Epithelial cell of prostate (primary cell): ENCODE measurements around the gene PDCL2.

ENCODE experiments used
- DNase-seq: peaks from one replicate; pipeline ENCODE4 v3.0.0-alpha.2; 2011; ENCODE audit warnings: low read depth, low spot score
- H3K27ac ChIP-seq: fragments of 450-650 bp; 2 replicates; pipeline ENCODE4 v1.5.1; 2017; ENCODE audit warnings: mild to moderate bottlenecking

PDCL2 gene

GRCh38 chr4:55543858-55544257 is 48.2 kb downstream of the PDCL2 start:
- peak overlapping the region; percentile 96 for H3K27ac ChIP-seq
- DNase-seq: no peak

GRCh38 chr4:55540271-55540670 is 51.8 kb downstream of the PDCL2 start:
- no peak overlapping the region for H3K27ac ChIP-seq
- no peak for DNase-seq

DNA sequence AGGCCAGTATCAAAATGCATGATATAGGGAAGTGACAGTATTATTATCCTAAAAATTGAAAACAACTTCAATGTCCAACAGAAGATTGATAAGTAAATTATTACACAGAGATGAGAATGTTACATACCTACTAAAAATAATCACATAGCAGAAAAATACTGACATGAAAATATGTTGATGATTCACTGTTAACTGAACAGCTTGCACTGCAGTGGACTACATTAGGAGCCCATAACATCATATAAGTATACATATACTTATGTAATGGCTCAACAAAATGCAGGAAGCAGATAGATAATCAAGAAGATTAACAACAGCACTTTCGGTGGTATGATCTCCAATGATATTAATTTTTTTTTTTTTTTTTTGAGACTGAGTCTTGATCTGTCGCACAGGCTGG is 52.4 kb downstream of the PDCL2 start:
- H3K27ac ChIP-seq: no peak overlapping the region
- DNase-seq: no peak

GRCh38 chr4:55538531-55538930 is 53.5 kb downstream of the PDCL2 start:
- H3K27ac ChIP-seq: no peak overlapping the region
- no peak for DNase-seq

GRCh38 chr4:55534306-55534705 is 57.7 kb downstream of the PDCL2 start:
- H3K27ac ChIP-seq: no peak overlapping the region
- DNase-seq: no peak

GRCh38 chr4:55530691-55531090 is 61.4 kb downstream of the PDCL2 start:
- no peak for DNase-seq
- no peak overlapping the region for H3K27ac ChIP-seq

DNA sequence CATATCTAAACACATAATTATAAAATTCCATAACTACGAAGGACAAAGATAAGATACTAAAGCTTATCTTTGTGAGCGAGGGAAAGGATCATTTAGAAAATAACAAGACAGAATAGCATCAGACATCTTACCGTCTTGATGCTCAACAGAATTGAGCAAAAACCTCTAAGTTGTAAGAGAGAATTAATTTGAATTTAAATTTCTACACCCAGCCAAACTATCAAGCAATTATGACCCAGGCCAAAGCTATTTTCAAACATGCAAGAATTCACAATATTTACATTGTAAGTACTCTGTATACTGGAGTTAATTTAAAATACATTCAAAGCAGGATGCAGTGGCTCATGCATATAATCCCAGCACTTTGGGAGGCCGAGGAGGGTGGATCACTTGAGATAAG is 61.9 kb downstream of the PDCL2 start:
- H3K27ac ChIP-seq: no peak overlapping the region
- DNase-seq: no peak

GRCh38 chr4:55528491-55528890 is 63.6 kb downstream of the PDCL2 start:
- no peak overlapping the region for H3K27ac ChIP-seq
- no peak for DNase-seq

- no peak for DNase-seq
These were observed 67.0 kb downstream of the PDCL2 start for GRCh38 chr4:55524844-55525571.

DNA sequence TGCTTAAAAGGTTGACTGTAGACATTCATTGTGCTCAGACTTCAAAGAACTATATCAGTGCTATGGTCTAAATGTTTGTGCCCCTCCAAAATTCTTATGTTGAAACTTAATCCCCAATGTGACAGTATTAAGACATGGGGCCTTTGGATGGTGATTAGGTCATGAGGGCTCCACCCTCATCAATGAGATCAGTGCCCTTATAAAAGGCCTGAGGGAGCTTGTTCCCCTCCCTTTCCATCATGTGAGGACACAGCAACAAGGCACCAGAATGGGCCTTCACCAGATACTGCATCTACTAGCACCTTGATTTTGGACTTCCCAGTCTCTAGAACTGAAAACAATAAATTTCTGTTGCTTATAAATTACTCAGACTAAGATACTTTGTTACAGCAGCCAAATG is 73.6 kb downstream of the PDCL2 start:
- H3K27ac ChIP-seq: no peak overlapping the region
- no peak for DNase-seq

More at GRCh38 chr4:55524844-55525571, 67.0 kb downstream of the PDCL2 start:
- peak overlapping the region; percentile 66 for H3K27ac ChIP-seq

DNA sequence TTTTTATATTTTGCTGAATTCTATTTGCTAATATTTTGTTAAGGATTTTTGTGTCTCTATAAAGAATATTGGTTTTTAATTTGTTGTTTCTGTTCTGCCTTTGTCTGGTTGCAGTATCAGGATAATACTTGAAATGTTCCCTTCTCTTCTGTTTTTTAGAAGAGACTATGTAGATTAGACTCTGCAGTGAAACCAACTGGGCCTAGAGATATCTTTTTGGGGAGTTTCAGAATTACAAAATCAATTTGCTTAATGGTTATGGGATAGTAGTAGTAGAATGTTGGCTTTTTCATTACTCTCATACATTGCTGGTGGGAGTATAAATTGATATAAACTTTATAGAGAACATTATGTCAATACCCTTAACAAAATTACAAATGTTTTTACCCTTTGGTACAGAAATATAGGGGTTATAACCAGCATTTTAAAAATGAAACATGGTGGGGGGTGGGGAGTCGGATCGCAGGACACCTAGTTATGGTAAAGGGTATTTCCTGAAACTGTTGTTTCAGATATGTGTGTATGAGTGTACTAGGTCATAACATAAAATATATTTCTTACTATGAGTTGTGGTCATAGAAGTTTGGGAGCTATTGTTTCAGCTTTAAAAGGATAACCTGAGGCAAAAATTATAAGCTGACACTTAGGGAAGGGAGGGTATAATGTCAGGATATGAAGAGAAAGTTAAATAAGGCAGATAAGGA is 74.4 kb downstream of the PDCL2 start:
- no peak for DNase-seq
- no peak overlapping the region for H3K27ac ChIP-seq

DNA sequence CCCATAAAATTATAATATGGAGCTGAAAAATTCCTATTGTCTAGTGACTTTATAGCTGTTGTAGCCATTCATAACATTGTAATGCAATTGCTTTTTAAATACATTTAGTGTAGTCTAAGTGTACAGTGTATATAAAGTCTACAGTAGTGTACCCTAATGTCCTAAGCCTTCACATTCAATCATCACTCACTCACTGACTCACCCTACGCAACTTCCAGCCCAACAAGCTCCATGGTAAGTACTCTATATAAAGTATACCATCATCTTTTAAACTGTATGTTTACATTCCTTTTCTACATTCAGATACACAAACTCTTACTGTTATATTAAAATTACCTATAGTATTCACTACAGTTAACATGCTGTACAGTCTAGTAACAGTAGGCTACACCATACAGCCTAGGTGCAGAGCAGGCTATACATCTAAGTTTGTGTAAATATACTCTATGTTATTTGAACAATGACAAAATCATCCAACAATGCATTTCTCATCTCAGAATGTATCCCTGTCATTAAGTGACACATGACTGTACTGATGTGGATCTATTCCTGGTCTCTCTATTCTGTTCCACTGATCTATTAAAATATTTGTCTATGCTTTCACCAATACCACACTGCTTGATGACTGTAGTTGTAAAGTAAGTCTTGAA is 79.0 kb downstream of the PDCL2 start:
- no peak for DNase-seq
- peak overlapping the region; percentile 13 for H3K27ac ChIP-seq

DNA sequence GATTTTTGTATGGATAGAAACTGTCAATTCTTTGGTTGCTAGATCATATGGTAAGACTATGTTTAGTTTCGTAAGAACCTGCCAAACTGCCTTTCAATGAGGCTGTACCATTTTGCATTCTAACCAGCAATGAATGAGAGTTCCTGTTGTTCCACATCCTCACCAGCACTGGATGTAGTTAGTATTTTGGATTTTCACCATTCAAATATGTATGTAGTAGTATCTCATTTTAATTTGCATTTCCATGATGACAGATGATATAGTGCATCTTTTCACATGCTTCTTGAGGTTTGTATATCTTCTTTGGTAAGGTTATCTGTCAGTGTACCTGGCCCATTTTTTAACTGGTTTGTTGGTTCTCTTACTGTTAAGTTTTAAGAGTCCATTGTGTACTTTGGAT is 80.0 kb downstream of the PDCL2 start:
- no peak overlapping the region for H3K27ac ChIP-seq
- DNase-seq: no peak

DNA sequence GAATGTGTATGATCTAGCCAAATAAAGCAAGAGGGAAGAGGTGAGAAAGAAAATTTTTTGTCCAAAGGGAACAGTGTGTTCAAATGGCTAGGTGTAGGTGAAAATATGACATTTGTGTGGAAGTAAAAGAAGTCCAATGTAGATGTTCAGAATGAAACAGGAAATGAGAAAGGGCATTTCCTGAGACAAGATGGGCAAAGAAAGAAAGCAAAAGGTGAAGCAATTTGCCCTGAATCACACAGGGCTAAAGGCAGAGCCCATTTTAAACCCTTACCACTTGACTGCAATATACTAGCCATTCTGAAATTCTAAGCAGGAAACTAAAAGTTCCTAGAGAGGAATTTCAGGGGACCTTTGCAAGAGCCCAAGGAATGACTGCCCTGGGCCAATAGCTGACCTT is 81.4 kb downstream of the PDCL2 start:
- H3K27ac ChIP-seq: no peak overlapping the region
- no peak for DNase-seq

GRCh38 chr4:55509266-55509665 is 82.8 kb downstream of the PDCL2 start:
- no peak overlapping the region for H3K27ac ChIP-seq
- no peak for DNase-seq

- no peak overlapping the region for H3K27ac ChIP-seq
- no peak for DNase-seq
These were observed 84.4 kb downstream of the PDCL2 start for GRCh38 chr4:55507612-55508011.
